IMR-90 (cell line): ENCODE results near the gene CTCF. TPM values are rescaled to one million over a fixed set of nuclear protein-coding genes. Genes with fewer than 3 reads are reported as not detected.

Source experiments
- ATAC-seq: fragments of 200-7000 bp; cut with Tn5 transposase; 2 replicates; pipeline ENCODE4 v1.9.1; 2020; ENCODE audit warnings: low read depth, mild to moderate bottlenecking, moderate library complexity
- BruUV-seq: library from RNA; stranded (reverse); fragments of 400-500 nt; replicated peaks from 2 replicates; lab custom pipeline; 2021; lab: Mats Ljungman, UMichigan
- CTCF ChIA-PET: fragments of 300-600 bp; formaldehyde crosslinking; extraction: SDS; loops from one replicate; lab custom pipeline; 2021; ENCODE audit warnings: antibody characterized with exemption; lab: Yijun Ruan, JAX
- POLR2A ChIA-PET: fragments of 300-600 bp; sonication (Branson Sonifier 250); formaldehyde crosslinking; loops from one replicate; lab custom pipeline; 2022; ENCODE audit warnings: antibody characterized with exemption; ENCODE audit not compliant: unreplicated experiment; lab: Charles Lee
- DNase-seq: peaks from one replicate; pipeline ENCODE4 v3.0.0; 2013
- H2AFZ ChIP-seq: replicated peaks from 2 replicates; pipeline ENCODE3; 2013; ENCODE audit warnings: low read length, mild to moderate bottlenecking; ENCODE audit not compliant: poor library complexity
- H2AK5ac ChIP-seq: 2 replicates; pipeline ENCODE4 v1.6.1; 2013; ENCODE audit warnings: low read depth, low read length, inconsistent platforms
- H2AK9ac ChIP-seq: replicated peaks from 2 replicates; pipeline ENCODE3; 2013; ENCODE audit warnings: mild to moderate bottlenecking, low read depth, low read length, moderate library complexity; ENCODE audit not compliant: poor library complexity
- H2BK120ac ChIP-seq: 2 replicates; pipeline ENCODE4 v1.6.1; 2013; ENCODE audit warnings: low read depth, low read length, inconsistent platforms
- H2BK15ac ChIP-seq: 3 replicates; pipeline ENCODE4 v1.6.1; 2013; ENCODE audit warnings: low read depth, low read length, inconsistent platforms
- H2BK20ac ChIP-seq: 2 replicates; pipeline ENCODE4 v1.6.1; 2013; ENCODE audit warnings: low read depth, mild to moderate bottlenecking, inconsistent platforms, low read length, moderate library complexity
- H2BK5ac ChIP-seq: 2 replicates; pipeline ENCODE4 v1.6.1; 2013; ENCODE audit warnings: mild to moderate bottlenecking, low read depth, low read length, inconsistent platforms; ENCODE audit not compliant: poor library complexity, severe bottlenecking
- H3K14ac ChIP-seq: replicated peaks from 2 replicates; pipeline ENCODE4 v1.6.1; 2013; ENCODE audit warnings: low read depth, low read length, inconsistent platforms
- H3K18ac ChIP-seq: 2 replicates; pipeline ENCODE4 v1.6.1; 2013; ENCODE audit warnings: low read depth, low read length, control low read depth
- H3K23ac ChIP-seq: 2 replicates; pipeline ENCODE4 v1.6.1; 2013; ENCODE audit warnings: low read depth, low read length, inconsistent platforms
- H3K27ac ChIP-seq: 2 replicates; pipeline ENCODE4 v1.5.1; 2013; ENCODE audit warnings: mild to moderate bottlenecking, control low read depth, low read length; ENCODE audit not compliant: insufficient read depth
- H3K27me3 ChIP-seq: 2 replicates; pipeline ENCODE4 v1.6.1; 2013; ENCODE audit warnings: low read length; ENCODE audit not compliant: control insufficient read depth, insufficient read depth
- H3K36me3 ChIP-seq: 2 replicates; pipeline ENCODE4 v1.6.1; 2013; ENCODE audit warnings: low read length, mixed read lengths; ENCODE audit not compliant: control insufficient read depth, insufficient read depth
- H3K4ac ChIP-seq: 2 replicates; pipeline ENCODE4 v1.6.1; 2013; ENCODE audit warnings: low read depth, low read length, inconsistent platforms
- H3K4me1 ChIP-seq: 2 replicates; pipeline ENCODE4 v1.6.1; 2013; ENCODE audit warnings: low read length, mixed read lengths; ENCODE audit not compliant: control insufficient read depth, insufficient read depth
- H3K4me2 ChIP-seq: 2 replicates; pipeline ENCODE4 v1.6.1; 2013; ENCODE audit warnings: low read depth, mild to moderate bottlenecking, control low read depth, low read length, moderate library complexity
- H3K4me3 ChIP-seq: 2 replicates; pipeline ENCODE4 v1.5.1; 2013; ENCODE audit warnings: low read depth, mild to moderate bottlenecking, control low read depth, low read length, moderate library complexity; ENCODE audit not compliant: insufficient read depth
- H3K56ac ChIP-seq: 2 replicates; pipeline ENCODE4 v1.6.1; 2013; ENCODE audit warnings: low read length, inconsistent platforms; ENCODE audit not compliant: insufficient read depth; ENCODE audit errors: extremely low read depth
- H3K79me1 ChIP-seq, 2 experiments: 2 replicates each; pipeline ENCODE4 v1.6.1; 2013; ENCODE audit warnings: low read length in 2 of 2, inconsistent platforms in 1 of 2, low read depth in 1 of 2
- H3K9ac ChIP-seq: 2 replicates; pipeline ENCODE4 v1.6.1; 2013; ENCODE audit warnings: low read depth, low read length, control low read depth
- H3K9me1 ChIP-seq: 2 replicates; pipeline ENCODE4 v1.6.1; 2013; ENCODE audit warnings: low read length, inconsistent platforms; ENCODE audit not compliant: insufficient read depth
- H3K9me3 ChIP-seq: 2 replicates; pipeline ENCODE4 v1.6.1; 2013; ENCODE audit warnings: low read length; ENCODE audit not compliant: control insufficient read depth, insufficient read depth
- H4K20me1 ChIP-seq: 2 replicates; pipeline ENCODE4 v1.6.1; 2013; ENCODE audit warnings: low read length, inconsistent platforms; ENCODE audit not compliant: insufficient read depth
- H4K5ac ChIP-seq: 2 replicates; pipeline ENCODE4 v1.6.1; 2013; ENCODE audit warnings: mild to moderate bottlenecking, low read depth, low read length, control low read depth
- H4K8ac ChIP-seq, 2 experiments: 2 replicates each; pipeline ENCODE4 v1.6.1; 2013; ENCODE audit warnings: low read depth in 2 of 2, low read length in 2 of 2, control low read depth in 1 of 2, inconsistent platforms in 1 of 2
- H4K91ac ChIP-seq: 2 replicates; pipeline ENCODE4 v1.6.1; 2013; ENCODE audit warnings: low read depth, low read length, inconsistent platforms; ENCODE audit not compliant: insufficient read depth
- FOS ChIP-seq: fragments of 150-350 bp; IDR thresholded peaks from 2 replicates; pipeline ENCODE4 v1.6.1; 2016; ENCODE audit warnings: low read depth, low read length
- MAFK ChIP-seq: IDR thresholded peaks from 2 replicates; pipeline ENCODE4 v1.6.1; 2012; ENCODE audit warnings: low read depth, low read length, improper control_type of control experiment
- MAZ ChIP-seq: IDR thresholded peaks from 2 replicates; pipeline ENCODE4 v1.6.1; 2012; ENCODE audit warnings: low read depth, mild to moderate bottlenecking, low read length, improper control_type of control experiment, moderate library complexity, borderline replicate concordance
- WGBS, 2 experiments: methylation state at CpG; one replicate each; pipeline versions ENCODE4 v1.1.5 to v1.1.7; 2013; ENCODE audit warnings: missing lambda C conversion rate in 2 of 2; ENCODE audit not compliant: insufficient read length in 1 of 2; ENCODE audit errors: extremely low coverage in 2 of 2; 5-methylcytosine and 5-hydroxymethylcytosine counted together
- dilution Hi-C: fragments of 300-500 bp; cut with HindIII; formaldehyde crosslinking; loops from one replicate; pipeline ENCODE4 v1.14.3; 2018; ENCODE audit warnings: low sequenced_read_pairs; ENCODE audit not compliant: unreplicated experiment
- in situ Hi-C: fragments of 300-500 bp; cut with MboI; formaldehyde crosslinking; loops from 3 replicates; pipeline ENCODE4 v1.14.3; 2019; ENCODE audit warnings: low sequenced_read_pairs, inconsistent platforms, mixed read lengths
- intact Hi-C: fragments of 100-400 bp; cut with micrococcal nuclease; formaldehyde crosslinking; loops from 2 replicates; pipeline ENCODE4 v1.10.0; 2022
- polyA plus RNA-seq, 3 experiments: library from polyadenylated mRNA; depleted of rRNA; stranded (reverse); fragments of >200 nt; gene quantifications; 2 replicates each; pipeline ENCODE4 v1.2.3, GENCODE V29; 2012; ENCODE audit warnings: low replicate concordance in 1 of 3
- total RNA-seq: library from RNA; depleted of rRNA; stranded (reverse); fragments of >200 nt; gene quantifications from 2 replicates; pipeline ENCODE4 v1.2.3, GENCODE V29; 2012

CTCF gene
- total and polyA plus RNA-seq, 2 of the 4 experiments (the other 2 are of a cell fraction): 16.1 to 22.8 TPM

- Histone ChIP-seq H2AK9ac (no peak overlapping the region), H3K23ac (no peak overlapping the region), H3K4me2 (peak overlapping the region; percentile 50), H4K91ac (no peak overlapping the region), H3K9me1 (peaks cover 4% of the 10 kb centered on the region; the same call in 1 of the 2 replicates), H3K27ac (peak overlapping the region; percentile 15; the same call in 1 of the 2 replicates), H3K4ac (peak overlapping the region; percentile 51), H4K8ac (peak overlapping the region in 1 of 2 experiments; percentile 30; a peak in 1 of 4 replicates), H2AFZ (peak overlapping the region; percentile 49), H3K9me3 (no peaks in the 10 kb centered on the region), H2BK120ac (peak overlapping the region; percentile 11; the same call in 1 of the 2 replicates), H3K14ac (0 out of 2 replicates have a peak overlapping the region, but pooled peaks have one; percentile 26), H3K9ac (no peak overlapping the region), H2BK20ac (no peak overlapping the region), H2BK15ac (peak overlapping the region; percentile 14; the same call in 1 of the 3 replicates), H4K20me1 (peaks cover 3% of the 10 kb centered on the region; the same call in 1 of the 2 replicates), H3K79me1 (no peaks in the 10 kb centered on the region), H3K27me3 (no peaks in the 10 kb centered on the region), H2BK5ac (no peak overlapping the region), H3K4me1 (peaks cover 6% of the 10 kb centered on the region), H2AK5ac (peak overlapping the region; percentile 74), H4K5ac (no peak overlapping the region; the same call in 1 of the 2 replicates), H3K18ac (no peak overlapping the region), H3K36me3 (no peaks in the 10 kb centered on the region), H3K4me3 (no peak overlapping the region), H3K56ac (no peak overlapping the region)
- POLR2A ChIA-PET: no interaction called here
- 41% methylated on average over 3 of the region's 12 CpGs; no CpG with 5 or more reads in 1 of the 2 experiments for WGBS, 2 experiments
- DNase-seq: peak; percentile 73
- CTCF ChIA-PET: interaction anchor here (1.0 kb wide), 1 partner anchor 22 kb away, joined by 4 read pairs; no protein-coding TSS in a partner anchor
- dilution Hi-C loops (no loop called here), intact Hi-C loops (no loop called here), in situ Hi-C loops (no loop called here)
- peak; percentile 6; the same call in 1 of the 2 replicates for ATAC-seq
- 0 out of 2 replicates have a peak, but pooled peaks have one; percentile 21 for TF ChIP-seq FOS
- no peak for TF ChIP-seq MAZ
- TF ChIP-seq MAFK: peak; percentile 58
- no TSS peak for BruUV-seq
Measured at GRCh38 chr16:67516296-67517154, 45.8 kb upstream of the CTCF start.
